KBM-7 (cell line): Measurements from ENCODE around the gene KCNIP3.

Experiments
- DNase-seq: peaks from one replicate; pipeline ENCODE4 v3.0.0-alpha.2; 2015
- in situ Hi-C: fragments of 300-500 bp; cut with MboI; formaldehyde crosslinking; loops from 2 replicates; pipeline ENCODE4 v1.14.3; 2020; ENCODE audit warnings: low sequenced_read_pairs, low pct_unique_long_range_greater_than_20kb, mixed read lengths

KCNIP3 gene

DNA sequence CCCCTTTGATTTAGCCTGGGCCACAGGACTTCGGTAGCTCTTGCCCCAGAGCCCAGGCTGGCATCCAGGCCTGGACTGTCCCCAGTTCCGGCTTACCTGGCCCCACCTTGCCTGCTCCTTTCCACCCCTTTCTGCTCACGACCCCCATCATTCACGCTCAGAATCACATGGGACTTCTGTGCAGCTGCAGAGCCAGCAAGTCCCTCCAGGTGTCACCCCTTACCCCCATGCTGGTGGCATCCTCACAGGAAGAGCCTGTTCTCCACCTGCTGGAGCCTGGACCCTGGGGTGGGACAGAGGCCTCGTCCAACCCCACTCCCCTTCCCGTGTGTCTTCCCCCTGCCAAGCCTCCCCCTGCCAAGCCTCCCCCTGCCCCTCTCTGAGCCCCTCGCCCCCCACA is 7.9 kb upstream of the KCNIP3 start:
- in situ Hi-C loops: no loop called here
- no peak for DNase-seq

DNA sequence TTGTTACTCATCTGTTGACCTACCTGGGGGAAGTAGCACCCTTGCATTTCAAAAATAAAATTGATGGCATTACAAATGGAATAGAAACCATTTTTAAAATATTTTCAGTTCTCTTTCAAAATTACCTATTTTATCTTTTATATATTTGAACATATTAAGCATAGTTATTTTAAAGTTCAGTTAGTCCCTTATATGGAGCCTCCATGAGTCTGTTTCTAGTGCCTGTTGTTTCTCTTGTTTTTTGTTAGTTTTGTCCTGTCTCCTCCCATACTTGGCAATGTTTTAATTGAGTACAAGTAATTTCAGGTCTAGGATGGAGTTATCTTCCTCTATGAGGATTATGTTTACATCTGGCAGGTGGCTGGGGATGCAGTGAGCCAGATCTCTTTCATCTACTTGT is 5.9 kb upstream of the KCNIP3 start:
- DNase-seq: no peak
- in situ Hi-C loops: no loop called here

DNA sequence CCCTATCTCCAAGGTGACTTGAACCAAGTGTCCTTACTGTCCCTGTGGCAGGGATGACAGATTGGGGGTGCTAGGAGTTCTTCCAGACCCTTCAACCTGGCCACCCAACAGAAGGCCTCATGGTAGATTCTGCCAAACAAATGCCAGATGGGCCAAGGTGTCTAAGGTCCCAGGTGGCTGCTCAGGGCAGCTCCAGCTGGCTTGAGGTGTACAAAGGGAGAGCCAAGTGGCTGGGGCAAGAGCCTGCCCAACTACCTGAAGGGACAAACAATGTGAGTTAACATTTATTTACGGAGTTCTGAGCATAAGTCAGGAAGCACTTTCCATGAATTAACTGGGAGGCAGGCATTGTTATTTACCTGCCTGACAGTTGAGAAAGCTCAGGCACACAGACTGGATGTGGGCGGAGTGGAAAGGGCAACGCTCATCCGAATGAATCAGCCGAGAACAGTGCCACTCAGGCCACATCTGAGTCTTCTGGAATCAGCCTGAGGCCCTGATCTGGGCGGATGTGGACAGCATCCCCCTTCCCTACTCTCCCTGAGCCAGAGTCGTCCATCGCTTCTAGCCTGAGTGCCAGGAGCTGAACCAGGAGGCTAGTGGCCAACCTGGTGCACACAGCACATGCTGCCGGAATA is 4.4 kb upstream of the KCNIP3 start:
- in situ Hi-C loops: no loop called here
- no peak for DNase-seq

DNA sequence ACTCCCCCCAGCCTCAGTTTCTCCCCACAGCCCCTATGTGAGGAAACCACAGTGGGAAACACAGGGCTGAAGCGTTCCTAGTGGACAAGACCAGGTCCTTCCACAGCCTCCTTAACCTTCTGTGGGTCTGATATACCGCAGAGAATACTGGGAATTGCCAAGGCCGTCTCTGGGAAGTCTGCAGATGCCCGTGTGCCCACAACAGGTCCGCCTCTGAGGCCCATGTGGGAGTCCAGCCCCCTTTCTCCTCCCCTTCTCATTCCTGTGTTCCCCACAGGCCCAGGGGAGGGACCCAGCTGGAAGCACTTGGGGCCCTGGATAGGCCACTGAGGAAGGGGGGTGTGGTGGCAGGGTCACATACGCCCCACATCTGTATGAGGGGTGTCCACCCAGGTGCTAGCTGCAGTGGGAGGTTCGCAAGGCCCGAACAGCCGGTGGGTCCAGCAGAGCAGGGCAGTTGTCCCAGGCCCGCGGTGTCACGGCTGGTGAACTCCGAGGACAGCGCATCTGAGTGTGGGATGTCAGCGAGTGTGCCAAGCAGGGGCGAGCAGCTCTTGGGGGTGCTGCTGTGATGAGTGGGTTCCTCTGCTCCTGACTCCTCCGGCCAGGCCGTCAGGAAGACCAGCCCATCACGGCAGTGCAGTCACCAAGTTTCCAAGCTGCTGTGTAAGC is 2.4 kb upstream of the KCNIP3 start:
- in situ Hi-C loops: no loop called here
- no peak for DNase-seq

DNA sequence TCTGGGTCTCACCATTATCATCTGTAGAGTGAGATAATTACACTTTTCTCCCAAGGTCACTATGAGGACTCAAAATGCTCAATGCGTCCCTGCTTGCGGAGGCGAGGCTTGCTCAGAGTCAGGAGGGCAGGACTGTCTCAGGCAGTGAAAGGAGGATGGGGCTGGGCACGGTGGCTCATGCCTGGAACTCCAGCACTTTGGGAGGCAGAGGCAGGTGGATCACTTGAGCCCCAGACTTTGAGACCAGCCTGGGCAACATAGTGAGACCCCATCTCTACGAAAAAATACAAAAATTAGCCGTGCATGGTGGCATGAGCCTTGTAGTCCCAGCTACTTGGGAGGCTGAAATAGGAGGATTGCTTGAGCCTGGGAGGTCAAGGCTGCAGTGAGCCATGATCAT is 1.8 kb upstream of the KCNIP3 start:
- no peak for DNase-seq
- in situ Hi-C loops: no loop called here

DNA sequence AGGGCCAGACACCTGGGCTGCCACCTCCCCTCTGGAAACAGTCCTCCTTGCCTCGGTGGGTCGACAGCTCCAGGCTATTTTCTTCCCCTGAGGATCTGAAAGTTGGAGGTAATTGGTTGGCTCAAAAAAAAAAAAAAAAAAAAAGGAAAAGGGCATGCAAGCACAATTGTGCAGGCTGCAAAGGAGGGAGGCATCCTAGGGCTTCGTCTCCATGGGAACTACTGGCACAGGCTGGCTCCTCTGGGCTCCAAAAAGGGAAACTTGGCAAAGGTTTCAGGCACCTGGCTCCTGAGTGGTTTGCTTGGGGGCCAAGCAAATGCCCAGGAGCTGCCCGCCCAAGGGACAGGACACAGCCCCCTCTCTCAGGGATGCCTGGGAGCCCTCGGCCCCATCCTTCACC is 1.1 kb upstream of the KCNIP3 start:
- in situ Hi-C loops: no loop called here
- DNase-seq: no peak

DNA sequence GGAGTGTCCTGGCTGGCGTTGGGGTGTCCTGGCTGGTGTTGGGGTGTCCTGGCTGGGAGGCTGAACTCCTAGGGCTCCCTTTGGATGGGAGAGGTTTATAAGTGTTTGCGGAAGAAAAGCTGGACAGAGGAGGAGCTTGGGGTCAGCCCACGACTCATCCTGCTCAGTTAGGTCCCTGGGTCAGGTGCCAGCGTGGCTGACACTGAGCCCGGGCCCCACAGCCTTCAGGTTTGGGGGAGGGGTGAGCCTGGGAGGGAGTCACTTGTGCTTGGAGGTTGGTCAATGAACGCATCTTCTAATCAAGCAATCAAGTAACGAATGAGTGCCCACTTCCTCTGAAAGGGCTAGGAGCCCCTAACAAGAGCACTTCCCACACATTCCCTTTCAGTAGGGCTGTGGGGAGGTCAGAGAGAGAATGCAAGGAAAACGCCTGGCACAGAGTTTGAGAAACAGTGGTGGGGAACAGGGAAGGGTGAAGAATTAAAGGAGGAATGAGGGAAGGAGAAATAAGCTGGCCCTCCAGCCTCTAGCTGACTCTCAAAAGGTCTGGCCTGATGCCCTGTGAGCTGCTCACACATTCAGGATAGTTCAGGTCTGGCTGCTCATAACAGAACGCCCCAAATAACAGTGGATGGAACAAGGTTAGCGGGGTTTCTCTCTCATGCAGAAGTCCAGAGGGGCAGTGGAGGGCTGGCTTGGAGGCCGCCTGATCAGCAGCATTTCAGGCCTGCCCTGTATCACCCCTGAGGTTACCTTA is 670 bp downstream of the KCNIP3 start:
- in situ Hi-C loops: no loop called here
- no peak for DNase-seq

DNA sequence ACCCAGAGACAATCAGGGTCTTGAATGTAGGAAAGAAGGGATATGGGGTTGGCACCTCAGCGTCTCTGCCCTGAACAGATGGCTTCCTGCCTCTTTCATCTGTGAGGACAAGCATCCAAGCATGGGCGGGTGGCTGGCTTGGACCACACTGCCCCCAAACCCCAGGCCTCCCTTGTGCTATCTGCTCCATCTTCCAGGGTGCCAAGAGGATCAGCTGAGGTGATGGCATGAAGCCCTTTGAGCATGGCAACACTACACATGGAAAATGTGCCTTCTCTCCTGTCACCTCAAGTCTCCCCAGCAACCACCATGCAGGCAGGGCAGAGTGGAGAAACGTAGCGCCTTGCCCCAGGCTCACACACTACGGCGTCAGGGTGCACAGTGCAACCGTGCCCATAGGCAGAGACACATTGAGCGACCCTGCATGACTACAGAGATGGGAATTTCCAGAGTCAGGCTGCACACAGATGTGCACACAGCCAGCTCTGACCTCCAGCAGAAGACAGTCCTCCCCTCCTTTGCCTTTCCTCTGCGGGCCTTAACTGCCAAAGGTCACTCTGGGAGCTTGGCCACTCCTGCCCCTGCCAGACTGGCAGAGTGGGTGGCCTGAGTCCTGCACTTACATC is 1.5 kb downstream of the KCNIP3 start:
- in situ Hi-C loops: no loop called here
- no peak for DNase-seq

DNA sequence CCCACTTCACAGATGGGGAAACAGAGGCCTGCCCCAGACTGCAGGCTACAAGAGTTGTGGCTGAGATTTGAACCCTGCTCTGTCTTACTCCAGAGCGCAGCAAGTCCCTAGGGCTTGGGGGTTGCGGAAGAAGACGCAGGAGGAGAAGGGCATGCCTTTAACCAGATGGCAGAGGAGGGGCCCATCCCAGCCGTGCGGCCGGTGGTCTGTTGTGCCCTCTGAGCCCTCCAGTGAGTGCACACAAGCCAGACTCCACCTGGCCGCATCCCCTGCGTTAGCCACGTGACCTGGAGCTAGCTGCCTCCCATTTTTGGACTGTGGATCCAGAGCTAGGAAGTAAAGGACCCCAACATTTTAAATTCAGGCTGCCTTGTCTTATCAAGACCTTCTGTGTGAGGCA is 2.8 kb downstream of the KCNIP3 start:
- no peak for DNase-seq
- in situ Hi-C loops: no loop called here

DNA sequence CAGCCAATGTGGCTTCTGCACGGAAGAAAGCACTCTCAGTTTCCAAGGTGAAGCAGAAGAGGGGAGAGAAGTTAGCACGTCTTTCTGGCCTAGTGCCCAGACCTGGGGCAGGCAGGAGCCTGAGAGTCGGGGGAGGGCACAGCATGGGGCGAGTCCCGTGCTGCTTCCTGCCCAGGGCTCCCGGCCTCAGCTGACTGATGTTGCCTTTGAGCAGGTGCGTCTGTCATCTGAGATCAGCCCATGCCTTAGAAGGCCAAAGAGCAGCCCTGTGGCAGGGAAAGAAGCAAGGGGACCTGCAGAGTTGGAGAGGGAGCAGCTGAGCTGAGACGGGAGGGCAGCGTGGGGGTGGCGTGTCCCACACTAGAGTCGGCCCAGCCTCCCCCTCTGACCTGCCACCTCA is 3.3 kb downstream of the KCNIP3 start:
- in situ Hi-C loops: no loop called here
- DNase-seq: peak; percentile 11

DNA sequence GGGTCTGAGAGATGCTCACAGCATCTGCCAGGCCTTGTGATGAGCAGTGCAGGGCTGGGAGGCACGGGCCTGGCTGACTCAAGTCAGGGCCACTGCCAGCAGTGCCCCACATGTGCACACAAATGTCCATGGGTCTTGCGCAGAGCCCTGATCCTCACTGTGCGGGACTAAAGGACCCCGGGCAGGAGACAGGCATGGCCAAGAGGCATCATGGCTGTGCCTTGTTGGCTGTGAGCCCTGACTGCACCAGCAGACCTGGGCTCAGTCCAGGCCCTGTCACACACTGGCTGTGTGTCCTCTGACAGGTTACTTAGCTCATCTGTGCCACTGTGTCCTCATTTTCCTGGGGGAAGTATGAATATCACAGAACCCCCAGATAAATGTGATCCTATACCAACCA is 4.0 kb downstream of the KCNIP3 start:
- in situ Hi-C loops: no loop called here
- no peak for DNase-seq

DNA sequence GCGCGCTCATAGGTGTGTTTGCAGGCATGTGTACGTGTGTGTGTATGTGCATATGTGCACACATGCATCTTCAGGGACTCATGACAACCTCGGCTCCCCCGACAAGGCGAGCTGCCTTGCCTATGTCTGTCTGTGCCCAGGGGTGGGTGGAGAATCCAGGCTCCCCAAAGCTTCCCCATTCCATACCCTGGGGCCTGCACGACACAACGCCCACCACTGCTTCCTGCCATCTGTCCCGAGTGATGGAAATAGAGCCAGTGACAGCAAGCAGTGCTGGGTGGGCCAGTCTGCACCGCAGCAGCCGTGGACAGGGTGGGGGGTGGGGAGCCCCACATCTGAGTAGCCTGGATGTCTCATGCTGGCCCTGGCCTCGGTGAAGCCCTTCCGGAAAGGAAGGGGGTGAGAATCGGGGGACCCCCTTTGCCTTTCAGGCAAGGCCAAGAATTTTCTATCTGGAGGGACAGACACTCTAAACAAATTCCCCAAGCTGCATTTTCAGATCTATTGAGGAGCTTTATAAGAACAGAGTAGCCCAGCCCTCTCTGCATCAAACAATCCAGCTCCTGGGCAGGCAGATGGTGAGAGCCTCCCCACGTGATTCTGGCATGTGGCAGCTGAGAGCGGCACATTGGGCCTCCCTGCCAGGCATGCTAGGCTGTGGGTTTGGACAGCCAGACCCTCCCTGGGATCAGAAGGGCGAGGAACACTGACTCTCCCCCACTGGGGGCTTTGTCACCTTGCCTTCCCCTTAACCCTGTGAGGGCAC is 4.9 kb downstream of the KCNIP3 start:
- DNase-seq: no peak
- in situ Hi-C loops: no loop called here

DNA sequence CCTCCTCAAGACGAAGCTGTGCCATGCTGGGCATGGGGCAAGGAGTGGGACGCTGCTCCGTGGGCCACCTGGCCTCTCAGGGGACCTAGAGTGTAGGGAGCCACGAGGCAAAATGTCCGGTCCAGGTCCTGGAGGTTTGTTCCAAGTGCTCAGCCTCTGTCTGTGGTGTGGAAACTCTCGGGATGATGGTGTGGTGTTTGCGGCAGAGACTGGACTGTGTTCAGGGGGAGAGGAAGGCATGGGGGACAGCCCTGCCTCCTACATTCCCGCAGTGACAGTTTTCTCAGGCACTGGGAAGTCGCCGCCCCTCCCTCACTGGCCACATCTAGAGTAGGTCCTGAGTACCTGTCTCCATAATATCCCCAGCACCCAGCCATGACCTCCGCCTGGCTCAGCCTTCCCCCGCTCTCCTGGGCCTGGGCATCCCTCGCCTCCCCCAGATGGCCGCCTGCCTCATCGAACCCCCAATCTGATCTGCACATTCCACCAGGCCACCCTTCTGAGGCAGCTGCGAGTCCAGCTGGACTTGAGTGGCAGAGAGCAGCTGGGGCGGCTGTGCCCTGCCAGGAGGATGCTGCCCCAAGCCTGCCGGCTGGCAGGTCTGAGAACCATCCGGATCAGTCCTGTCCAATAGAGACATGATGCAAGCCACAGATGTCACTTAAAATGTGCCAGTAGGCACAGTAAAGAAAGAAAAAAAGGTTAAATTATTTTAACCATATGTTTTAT is 6.2 kb downstream of the KCNIP3 start:
- no peak for DNase-seq
- in situ Hi-C loops: no loop called here

DNA sequence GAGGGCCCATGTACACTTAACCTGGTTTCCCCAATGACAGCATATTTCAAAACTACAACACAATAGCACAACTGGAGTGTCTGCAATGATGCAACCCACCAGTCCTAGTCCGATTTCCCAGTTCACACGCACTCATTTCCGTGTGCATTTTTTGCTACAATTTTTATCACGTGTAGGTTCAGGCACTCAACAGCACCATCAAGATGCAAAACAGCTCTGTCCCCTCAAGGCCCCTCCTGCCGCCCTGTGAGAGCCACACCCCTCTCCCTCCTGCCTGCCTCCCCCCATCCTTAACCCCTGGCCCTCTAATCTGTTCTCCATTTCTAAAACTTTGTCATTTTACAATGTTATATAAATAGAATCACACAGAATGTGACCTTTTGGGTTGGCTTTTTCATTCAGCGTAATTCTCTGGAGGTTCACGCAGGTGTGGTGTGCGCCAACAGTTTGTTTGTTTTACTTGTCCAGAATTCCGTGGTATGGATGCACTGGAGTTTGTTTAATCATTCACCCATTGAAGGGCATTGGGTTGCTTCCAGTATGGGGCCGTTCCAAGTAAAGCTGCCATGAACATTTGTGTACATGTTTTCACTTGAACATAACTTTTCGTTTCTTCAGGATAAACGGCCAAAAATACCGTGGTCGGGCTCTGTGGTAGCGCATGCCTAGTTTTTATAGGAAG is 8.4 kb downstream of the KCNIP3 start:
- in situ Hi-C loops: no loop called here
- no peak for DNase-seq

DNA sequence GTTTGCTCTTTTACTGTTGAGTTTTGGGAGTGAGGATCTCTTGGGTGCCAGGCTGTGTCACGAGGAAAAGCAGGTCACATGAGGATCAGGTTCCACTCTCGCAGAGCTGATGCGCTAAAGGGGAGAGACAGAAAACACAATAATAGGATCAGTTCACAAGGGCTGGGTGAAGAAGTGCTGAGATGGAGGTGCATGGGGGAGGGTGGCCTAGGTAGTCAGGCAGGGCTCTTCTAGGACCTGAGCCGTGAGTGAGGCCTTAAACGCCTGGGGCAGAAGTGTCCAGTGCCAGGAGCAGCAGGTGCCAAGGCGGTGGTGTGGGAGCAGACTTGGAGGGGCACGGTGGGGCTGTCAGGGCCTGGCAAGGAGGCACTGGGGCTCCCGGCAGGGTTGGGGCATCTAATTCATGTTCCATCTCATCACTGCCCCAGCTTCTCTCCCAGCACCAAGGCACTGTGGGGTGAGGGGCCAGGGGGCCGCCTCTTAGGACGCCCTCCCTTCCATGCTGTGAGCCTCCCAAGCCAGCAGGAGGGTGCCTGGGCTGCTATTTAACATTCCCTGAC is 9.3 kb downstream of the KCNIP3 start:
- no peak for DNase-seq
- in situ Hi-C loops: no loop called here

DNA sequence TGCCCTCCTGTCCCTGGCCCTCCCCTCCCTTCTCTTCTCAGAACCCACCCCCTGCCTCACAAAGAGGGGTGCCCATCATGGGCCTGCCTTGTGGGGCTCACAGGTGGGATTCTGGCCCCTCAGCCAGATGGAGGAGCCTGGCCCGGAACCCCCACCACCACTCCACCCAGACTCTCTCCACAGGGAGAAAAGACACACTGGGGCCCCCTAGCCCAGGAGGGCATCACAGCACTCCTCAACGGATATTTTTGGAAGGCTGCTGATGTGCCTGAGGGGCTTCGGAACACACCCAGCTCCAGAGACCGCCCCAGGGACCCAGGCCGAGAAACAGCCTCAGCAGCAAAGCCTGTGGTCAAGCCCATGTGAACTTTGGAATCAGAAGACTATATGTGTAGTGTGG is 9.9 kb downstream of the KCNIP3 start:
- in situ Hi-C loops: no loop called here
- no peak for DNase-seq

DNA sequence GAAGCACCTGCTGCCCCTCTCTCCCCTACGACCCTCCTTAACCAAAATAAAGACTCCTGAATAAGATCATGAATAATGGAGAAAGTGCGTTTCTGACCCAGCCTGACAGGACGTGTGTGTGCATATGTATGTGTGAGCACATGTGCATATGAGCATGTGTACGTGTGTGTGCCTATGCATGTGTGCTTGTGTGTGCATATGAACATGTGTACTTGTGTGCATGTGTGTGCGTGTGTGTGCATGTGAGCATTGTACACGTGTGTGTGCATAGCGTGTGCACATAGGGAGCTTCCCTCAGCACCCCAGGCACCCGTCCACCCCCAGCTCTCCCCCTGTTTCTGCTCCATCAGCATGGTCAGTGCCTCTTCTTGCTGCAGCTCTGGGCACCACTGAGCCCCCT is 10.7 kb downstream of the KCNIP3 start:
- DNase-seq: no peak
- in situ Hi-C loops: no loop called here

DNA sequence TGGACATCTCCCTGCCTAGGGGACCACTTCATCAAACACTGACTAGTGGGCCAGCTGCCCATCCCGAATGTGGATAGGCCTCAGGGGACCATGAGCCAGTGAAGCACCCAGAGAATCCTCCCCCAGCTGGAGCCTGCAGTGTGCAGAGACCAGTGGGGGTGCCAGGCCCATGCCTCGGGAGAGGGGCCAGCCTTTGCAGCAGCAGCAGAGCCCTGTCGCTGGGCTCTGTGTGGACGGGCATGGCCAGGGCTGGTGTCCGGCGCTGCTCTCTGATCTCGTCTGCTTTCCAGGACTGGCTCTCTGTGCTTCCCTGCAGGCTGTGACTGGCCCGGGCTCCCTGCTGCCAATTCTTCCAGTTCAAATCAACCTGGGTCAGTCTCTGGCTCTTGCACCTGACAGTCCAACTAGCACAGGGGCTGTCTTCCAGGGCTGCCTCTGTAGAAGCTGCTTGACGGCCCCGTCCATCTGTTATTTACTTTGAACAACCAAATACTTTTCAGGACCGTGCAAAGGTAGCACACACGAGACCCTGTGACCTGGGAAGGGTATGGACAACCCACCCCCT is 11.4 kb downstream of the KCNIP3 start:
- in situ Hi-C loops: no loop called here
- no peak for DNase-seq
